Neural crest cell (in vitro differentiated cells): ENCODE results near the gene EXOC4. TPM values are rescaled to one million over a fixed set of nuclear protein-coding genes. Genes with fewer than 3 reads are reported as not detected.
A peak's percentile ranks its signal among the peaks of the same experiment; 100 is the strongest.

Experiments used
- DNase-seq: peaks from one replicate; pipeline ENCODE4 v3.0.0; 2021; ENCODE audit warnings: low read depth, mixed read lengths, low spot score
- H3K27ac Mint-ChIP-seq: one replicate; pipeline ENCODE4 v1.8.0; 2021; ENCODE audit warnings: mild to moderate bottlenecking, mixed read lengths; ENCODE audit not compliant: unreplicated experiment
- H3K27me3 Mint-ChIP-seq: 2 replicates; pipeline ENCODE4 v1.8.0; 2021; ENCODE audit warnings: low read depth, mild to moderate bottlenecking, mixed read lengths
- H3K36me3 Mint-ChIP-seq: 2 replicates; pipeline ENCODE4 v1.8.0; 2021; ENCODE audit warnings: low read depth, mild to moderate bottlenecking, mixed read lengths
- H3K4me1 Mint-ChIP-seq: 2 replicates; pipeline ENCODE4 v1.8.0; 2021; ENCODE audit warnings: mixed read lengths
- H3K4me3 Mint-ChIP-seq: one replicate; pipeline ENCODE4 v1.8.0; 2021; ENCODE audit warnings: mild to moderate bottlenecking, mixed read lengths
- H3K9me3 Mint-ChIP-seq: 2 replicates; pipeline ENCODE4 v1.8.0; 2021; ENCODE audit warnings: mixed read lengths
- total RNA-seq: library from RNA; stranded (reverse); gene quantifications from 2 replicates; pipeline ENCODE4 v1.2.1, GENCODE V29; 2021
- TF ChIP-seq, protein P1 (sequence below): fragments of 200-600 bp; sonication (generic); conservative IDR thresholded peaks from 2 replicates; pipeline ENCODE4 v1.5.0; 2021; ENCODE audit warnings: antibody characterized with exemption, mild to moderate bottlenecking

Gene EXOC4
- total RNA-seq, 1 donor from 2014 or later, result 79.7 TPM

DNA sequence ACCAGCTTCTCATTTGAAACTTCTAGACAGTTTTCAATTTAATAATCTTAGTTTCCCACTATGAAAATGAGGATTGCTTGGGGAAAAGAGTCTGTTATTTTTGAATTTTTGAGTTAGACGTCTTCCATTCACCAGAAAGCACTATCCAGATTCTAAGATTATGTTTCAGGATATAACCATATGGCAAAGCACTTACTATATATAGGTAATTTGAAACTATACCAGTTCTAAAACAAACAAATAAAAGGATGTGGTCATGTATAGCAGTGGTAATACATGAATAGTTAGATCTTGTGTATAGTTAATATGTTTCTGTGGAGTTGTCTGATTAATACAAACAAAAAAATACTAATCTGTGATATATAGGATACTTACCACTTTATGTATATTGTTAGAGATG lies 320.0 kb downstream of the EXOC4 start:
- TF ChIP-seq, protein P1, sequence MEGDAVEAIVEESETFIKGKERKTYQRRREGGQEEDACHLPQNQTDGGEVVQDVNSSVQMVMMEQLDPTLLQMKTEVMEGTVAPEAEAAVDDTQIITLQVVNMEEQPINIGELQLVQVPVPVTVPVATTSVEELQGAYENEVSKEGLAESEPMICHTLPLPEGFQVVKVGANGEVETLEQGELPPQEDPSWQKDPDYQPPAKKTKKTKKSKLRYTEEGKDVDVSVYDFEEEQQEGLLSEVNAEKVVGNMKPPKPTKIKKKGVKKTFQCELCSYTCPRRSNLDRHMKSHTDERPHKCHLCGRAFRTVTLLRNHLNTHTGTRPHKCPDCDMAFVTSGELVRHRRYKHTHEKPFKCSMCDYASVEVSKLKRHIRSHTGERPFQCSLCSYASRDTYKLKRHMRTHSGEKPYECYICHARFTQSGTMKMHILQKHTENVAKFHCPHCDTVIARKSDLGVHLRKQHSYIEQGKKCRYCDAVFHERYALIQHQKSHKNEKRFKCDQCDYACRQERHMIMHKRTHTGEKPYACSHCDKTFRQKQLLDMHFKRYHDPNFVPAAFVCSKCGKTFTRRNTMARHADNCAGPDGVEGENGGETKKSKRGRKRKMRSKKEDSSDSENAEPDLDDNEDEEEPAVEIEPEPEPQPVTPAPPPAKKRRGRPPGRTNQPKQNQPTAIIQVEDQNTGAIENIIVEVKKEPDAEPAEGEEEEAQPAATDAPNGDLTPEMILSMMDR, result no peak
- Mint-ChIP-seq H3K9me3 (no peaks in the 10 kb centered on the region), H3K4me3 (no peak overlapping the region), H3K27me3 (no peaks in the 10 kb centered on the region), H3K36me3 (no peaks in the 10 kb centered on the region), H3K27ac (no peak overlapping the region), H3K4me1 (no peaks in the 10 kb centered on the region)
- DNase-seq, result no peak

DNA sequence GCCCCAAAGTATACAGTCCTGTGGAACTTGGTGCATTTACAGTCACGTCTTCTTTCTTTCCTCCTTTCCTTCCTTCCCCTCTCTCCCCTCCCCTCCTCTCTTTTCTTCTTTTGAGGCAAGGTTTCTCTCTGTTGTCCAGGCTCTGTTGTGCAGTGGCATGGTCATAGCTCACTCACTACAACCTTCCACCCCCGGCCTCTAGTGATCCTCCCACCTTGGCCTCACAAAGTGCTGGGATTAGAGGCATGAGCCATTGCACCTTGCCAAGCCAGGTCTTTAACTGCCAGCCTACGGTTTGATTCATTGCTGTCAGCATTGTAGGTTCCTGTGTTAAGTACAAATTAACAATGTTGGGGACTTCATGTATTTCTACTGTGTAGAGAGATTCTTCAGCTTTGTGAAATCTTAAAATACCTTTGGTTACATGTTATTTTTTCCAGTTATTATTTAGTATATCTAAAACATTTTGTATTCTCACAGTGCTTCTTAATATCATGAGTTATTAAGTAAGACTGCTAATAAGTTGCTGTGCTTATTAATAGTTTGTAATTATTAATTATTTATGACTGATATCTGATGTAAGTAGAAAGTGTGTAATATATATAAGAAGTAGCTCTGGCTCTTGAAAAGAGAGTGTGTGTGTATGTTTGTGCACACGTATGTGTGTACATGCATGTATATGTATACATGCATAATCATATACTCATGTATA lies 320.8 kb downstream of the EXOC4 start:
- no peak for DNase-seq
- H3K9me3 Mint-ChIP-seq, result no peaks in the 10 kb centered on the region
- no peaks in the 10 kb centered on the region for H3K36me3 Mint-ChIP-seq
- no peak overlapping the region for H3K4me3 Mint-ChIP-seq
- no peak overlapping the region for H3K27ac Mint-ChIP-seq
- TF ChIP-seq, protein P1, result no peak
- no peaks in the 10 kb centered on the region for H3K4me1 Mint-ChIP-seq
- H3K27me3 Mint-ChIP-seq, result no peaks in the 10 kb centered on the region

DNA sequence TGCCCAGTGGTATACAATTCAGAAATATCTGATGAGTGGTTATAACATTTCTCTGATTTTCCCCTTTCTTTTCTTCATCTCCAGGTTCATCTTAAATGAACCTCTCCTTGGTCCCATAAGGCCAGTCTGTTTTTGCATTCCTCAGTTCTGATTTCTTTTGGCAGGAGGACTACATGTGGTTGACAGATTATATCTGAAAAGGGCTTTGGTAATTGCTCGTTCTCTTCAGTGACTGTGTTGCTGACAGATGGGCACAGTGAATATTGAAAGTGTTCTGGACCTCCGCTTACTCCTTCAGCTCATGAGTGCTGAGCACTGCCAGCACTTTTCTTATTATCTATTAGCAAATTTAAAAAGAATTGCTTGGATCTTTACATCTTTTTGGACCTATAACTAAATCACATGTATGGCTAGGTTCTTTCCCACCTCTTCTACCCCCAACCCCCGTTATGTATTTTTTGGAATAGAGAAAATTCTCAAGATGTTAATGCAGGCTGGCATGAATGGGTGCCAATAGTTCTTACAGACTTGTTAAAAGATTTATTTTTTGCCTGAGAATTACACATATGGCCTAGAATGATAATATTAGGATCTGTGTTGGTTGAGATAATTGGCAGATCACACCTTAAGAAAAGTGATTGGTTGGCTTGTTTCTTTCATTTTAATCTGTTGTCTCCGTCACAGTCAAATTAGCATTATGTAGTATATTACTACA lies 323.0 kb downstream of the EXOC4 start:
- H3K4me3 Mint-ChIP-seq, result no peak overlapping the region
- DNase-seq, result no peak
- no peaks in the 10 kb centered on the region for H3K9me3 Mint-ChIP-seq
- no peaks in the 10 kb centered on the region for H3K27me3 Mint-ChIP-seq
- TF ChIP-seq, protein P1, result no peak
- no peaks in the 10 kb centered on the region for H3K36me3 Mint-ChIP-seq
- no peaks in the 10 kb centered on the region for H3K4me1 Mint-ChIP-seq
- H3K27ac Mint-ChIP-seq, result peak overlapping the region; percentile 83

DNA sequence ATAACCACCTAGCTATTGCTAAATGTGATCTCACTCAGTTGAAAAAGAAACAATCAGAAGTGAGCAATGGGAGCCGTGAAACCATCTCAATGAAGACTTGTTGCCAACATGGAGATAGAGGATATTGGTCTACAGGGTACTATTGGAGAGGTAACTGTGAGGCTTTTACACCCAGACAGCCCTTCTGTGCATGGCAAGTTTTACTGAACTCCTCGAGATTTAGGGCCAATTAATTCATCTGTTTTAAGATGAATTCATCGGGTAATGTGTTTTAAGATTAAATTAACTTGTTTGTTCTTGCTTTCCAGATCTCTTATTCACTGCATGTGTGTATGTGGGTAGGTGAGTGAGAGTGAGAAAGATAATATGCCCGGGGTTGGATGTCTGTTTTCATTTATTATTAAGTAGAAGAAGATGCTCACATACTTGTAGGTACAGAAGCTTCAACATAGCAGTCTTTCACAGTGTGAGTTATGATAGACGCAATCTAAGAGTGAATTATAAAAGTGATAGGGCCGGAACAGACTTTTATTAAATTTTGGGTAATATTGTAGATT lies 323.8 kb downstream of the EXOC4 start:
- H3K4me1 Mint-ChIP-seq, result no peaks in the 10 kb centered on the region
- H3K27me3 Mint-ChIP-seq, result no peaks in the 10 kb centered on the region
- no peaks in the 10 kb centered on the region for H3K9me3 Mint-ChIP-seq
- H3K36me3 Mint-ChIP-seq, result no peaks in the 10 kb centered on the region
- no peak for DNase-seq
- no peak overlapping the region for H3K27ac Mint-ChIP-seq
- TF ChIP-seq, protein P1, result no peak
- no peak overlapping the region for H3K4me3 Mint-ChIP-seq

DNA sequence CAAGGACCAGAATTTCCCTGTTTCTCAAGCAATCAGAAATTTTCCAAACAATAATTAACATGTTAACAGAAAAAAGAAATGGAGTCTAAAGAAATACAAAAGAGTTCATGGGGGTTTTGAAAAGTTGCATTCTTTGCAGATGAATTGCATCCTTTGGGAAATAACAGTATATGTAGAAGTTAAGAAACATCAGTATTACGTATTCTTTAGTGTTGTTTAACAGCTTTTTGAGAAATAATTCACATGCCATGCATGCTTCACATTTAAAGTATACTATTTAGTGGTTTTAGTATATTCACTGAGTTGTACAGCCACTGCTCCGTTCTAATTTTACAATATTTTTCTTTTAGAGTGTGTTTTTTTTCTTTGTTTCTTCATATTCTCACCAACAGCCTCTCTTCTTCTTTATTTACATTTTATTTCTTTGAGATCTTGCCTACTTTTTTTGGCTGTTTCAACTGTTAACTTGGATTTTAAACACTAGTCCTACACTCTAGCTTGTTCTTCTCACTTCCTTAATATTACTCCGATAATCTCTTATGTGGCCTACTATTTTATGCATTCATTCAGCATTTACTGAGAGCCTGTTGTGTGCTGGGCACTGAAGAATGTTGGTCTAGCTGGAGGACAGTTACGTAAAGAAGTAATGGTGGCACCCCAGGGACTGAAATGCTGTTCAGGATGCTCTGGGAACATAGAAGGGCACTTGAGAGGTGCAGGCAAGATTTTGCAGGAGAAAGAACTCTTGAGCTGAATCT lies 330.1 kb downstream of the EXOC4 start:
- TF ChIP-seq, protein P1, result no peak

More for the DNA sequence above, 330.1 kb downstream of the EXOC4 start:
- DNase-seq, result no peak
- no peaks in the 10 kb centered on the region for H3K27me3 Mint-ChIP-seq
- no peak overlapping the region for H3K4me3 Mint-ChIP-seq
- no peak overlapping the region for H3K27ac Mint-ChIP-seq
- H3K4me1 Mint-ChIP-seq, result peaks cover 6% of the 10 kb centered on the region
- no peaks in the 10 kb centered on the region for H3K9me3 Mint-ChIP-seq
- peaks cover 2% of the 10 kb centered on the region for H3K36me3 Mint-ChIP-seq
